ENCODE results near the gene MYO18B.

GRCh38 chr22:25880524-25880923 lies 138.5 kb downstream of the MYO18B start:
- TF ChIP-seq, protein P1, sequence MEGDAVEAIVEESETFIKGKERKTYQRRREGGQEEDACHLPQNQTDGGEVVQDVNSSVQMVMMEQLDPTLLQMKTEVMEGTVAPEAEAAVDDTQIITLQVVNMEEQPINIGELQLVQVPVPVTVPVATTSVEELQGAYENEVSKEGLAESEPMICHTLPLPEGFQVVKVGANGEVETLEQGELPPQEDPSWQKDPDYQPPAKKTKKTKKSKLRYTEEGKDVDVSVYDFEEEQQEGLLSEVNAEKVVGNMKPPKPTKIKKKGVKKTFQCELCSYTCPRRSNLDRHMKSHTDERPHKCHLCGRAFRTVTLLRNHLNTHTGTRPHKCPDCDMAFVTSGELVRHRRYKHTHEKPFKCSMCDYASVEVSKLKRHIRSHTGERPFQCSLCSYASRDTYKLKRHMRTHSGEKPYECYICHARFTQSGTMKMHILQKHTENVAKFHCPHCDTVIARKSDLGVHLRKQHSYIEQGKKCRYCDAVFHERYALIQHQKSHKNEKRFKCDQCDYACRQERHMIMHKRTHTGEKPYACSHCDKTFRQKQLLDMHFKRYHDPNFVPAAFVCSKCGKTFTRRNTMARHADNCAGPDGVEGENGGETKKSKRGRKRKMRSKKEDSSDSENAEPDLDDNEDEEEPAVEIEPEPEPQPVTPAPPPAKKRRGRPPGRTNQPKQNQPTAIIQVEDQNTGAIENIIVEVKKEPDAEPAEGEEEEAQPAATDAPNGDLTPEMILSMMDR (conservative IDR thresholded peaks at IDR 0.05): peak; percentile 39
- TF ChIP-seq ZFX (IDR thresholded peaks at IDR 0.05): no peak

Data from C4-2B (cell line).